Testis (tissue), 3 donors: ENCODE results near the gene SLC4A3. TPM values are rescaled to one million over a fixed set of nuclear protein-coding genes. Genes with fewer than 3 reads are reported as not detected.
A peak's percentile ranks its signal among the peaks of the same experiment; 100 is the strongest.

Experiments used
- DNase-seq: peaks from one replicate; pipeline ENCODE4 v3.0.0-alpha.2; 2019
- H3K27ac ChIP-seq, 2 donors: fragments of 200-600 bp; sonication (generic); one replicate each; pipeline ENCODE4 v1.5.1; 2019
- H3K27me3 ChIP-seq: fragments of 200-600 bp; sonication (generic); one replicate; pipeline ENCODE4 v1.5.1; 2019
- H3K36me3 ChIP-seq: fragments of 200-600 bp; sonication (generic); one replicate; pipeline ENCODE4 v1.5.1; 2017; ENCODE audit warnings: low read depth; ENCODE audit errors: missing control alignments
- H3K4me1 ChIP-seq: fragments of 200-600 bp; sonication (generic); one replicate; pipeline ENCODE4 v1.5.1; 2019
- H3K4me3 ChIP-seq, 2 donors: fragments of 200-600 bp; sonication (generic); one replicate each; pipeline ENCODE4 v1.5.1; 2017 to 2019
- H3K9me3 ChIP-seq: fragments of 200-600 bp; sonication (generic); one replicate; pipeline ENCODE4 v1.5.1; 2017
- POLR2A ChIP-seq: fragments of 450-650 bp; IDR thresholded peaks from one replicate; pipeline ENCODE4 v1.6.1; 2017; ENCODE audit warnings: antibody characterized with exemption, mild to moderate bottlenecking, moderate library complexity
- WGBS, 2 donors: methylation state at CpG; one replicate each; pipeline ENCODE4 v1.1.5; 2018; 5-methylcytosine and 5-hydroxymethylcytosine counted together
- intact Hi-C: fragments of 100-400 bp; cut with DNase I; formaldehyde crosslinking; loops from one replicate; pipeline ENCODE4 v1.15.1; 2023; ENCODE audit warnings: low total_unique reads
- polyA plus RNA-seq: library from polyadenylated mRNA; stranded (reverse); fragments of 350-450 nt; fragmentation: Illumina TruSeq; extraction: RNeasy Lipid Tissue Mini Kit (QIAGEN cat#74804); gene quantifications from one replicate; pipeline ENCODE4 v1.2.3, GENCODE V29; 2014; ENCODE audit warnings: low read depth, low replicate concordance; ENCODE audit not compliant: insufficient read depth
- total RNA-seq, 2 donors: library from RNA; depleted of rRNA; stranded (reverse); fragments of >200 nt; gene quantifications; one replicate each; pipeline ENCODE4 v1.2.3, GENCODE V29; 2016
- TF ChIP-seq, protein P1 (sequence below), 3 experiments: fragments of 450-650 bp in 2 of 3; fragments of 200-600 bp in 1 of 3; sonication (generic) in 1 of 3; IDR thresholded peaks; one replicate each; pipeline ENCODE4 v1.5.1; 2016 to 2019; ENCODE audit warnings: antibody characterized with exemption in 3 of 3, mild to moderate bottlenecking in 2 of 3, moderate library complexity in 1 of 3

The SLC4A3 gene
- total and polyA plus RNA-seq, 3 donors from 2014 or later = 15.1 to 44.3 (median 31.3) TPM

DNA sequence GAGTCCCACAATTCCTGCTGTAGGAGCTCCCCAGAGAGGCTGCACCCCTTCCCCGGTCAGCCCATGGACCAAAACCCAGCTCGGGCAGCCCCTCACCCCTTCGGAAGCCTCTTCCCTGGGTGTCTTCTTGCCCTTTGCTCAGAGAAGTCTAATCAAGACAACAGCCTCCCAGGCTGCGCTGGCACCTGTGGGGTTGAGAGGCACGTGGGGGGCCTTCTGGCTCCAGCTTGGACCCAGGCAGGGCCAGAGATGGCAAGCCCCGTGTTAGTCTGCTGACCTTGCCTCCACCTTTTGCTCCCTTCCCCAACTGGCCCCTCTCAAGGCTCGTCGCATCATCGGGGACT is 10.4 kb downstream of the SLC4A3 start:
- 75 to 82% methylated on average over 8 to 9 of the region's 9 CpGs for WGBS, 2 donors
- Histone ChIP-seq H3K4me3 (no peak overlapping the region), H3K9me3 (no peaks in the 10 kb centered on the region), H3K36me3 (no peaks in the 10 kb centered on the region), H3K27ac (no peak overlapping the region), H3K27me3 (no peaks in the 10 kb centered on the region), H3K4me1 (peaks cover 20% of the 10 kb centered on the region)
- intact Hi-C loops = loop anchor here (5.0 kb wide), 1 partner anchor 96 kb away; the partner anchor contains the start of genes CHPF and TMEM198
- no peak for DNase-seq
- TF ChIP-seq, protein P1, sequence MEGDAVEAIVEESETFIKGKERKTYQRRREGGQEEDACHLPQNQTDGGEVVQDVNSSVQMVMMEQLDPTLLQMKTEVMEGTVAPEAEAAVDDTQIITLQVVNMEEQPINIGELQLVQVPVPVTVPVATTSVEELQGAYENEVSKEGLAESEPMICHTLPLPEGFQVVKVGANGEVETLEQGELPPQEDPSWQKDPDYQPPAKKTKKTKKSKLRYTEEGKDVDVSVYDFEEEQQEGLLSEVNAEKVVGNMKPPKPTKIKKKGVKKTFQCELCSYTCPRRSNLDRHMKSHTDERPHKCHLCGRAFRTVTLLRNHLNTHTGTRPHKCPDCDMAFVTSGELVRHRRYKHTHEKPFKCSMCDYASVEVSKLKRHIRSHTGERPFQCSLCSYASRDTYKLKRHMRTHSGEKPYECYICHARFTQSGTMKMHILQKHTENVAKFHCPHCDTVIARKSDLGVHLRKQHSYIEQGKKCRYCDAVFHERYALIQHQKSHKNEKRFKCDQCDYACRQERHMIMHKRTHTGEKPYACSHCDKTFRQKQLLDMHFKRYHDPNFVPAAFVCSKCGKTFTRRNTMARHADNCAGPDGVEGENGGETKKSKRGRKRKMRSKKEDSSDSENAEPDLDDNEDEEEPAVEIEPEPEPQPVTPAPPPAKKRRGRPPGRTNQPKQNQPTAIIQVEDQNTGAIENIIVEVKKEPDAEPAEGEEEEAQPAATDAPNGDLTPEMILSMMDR (IDR thresholded peaks at IDR 0.05) = no peak
- TF ChIP-seq POLR2A = no peak

DNA sequence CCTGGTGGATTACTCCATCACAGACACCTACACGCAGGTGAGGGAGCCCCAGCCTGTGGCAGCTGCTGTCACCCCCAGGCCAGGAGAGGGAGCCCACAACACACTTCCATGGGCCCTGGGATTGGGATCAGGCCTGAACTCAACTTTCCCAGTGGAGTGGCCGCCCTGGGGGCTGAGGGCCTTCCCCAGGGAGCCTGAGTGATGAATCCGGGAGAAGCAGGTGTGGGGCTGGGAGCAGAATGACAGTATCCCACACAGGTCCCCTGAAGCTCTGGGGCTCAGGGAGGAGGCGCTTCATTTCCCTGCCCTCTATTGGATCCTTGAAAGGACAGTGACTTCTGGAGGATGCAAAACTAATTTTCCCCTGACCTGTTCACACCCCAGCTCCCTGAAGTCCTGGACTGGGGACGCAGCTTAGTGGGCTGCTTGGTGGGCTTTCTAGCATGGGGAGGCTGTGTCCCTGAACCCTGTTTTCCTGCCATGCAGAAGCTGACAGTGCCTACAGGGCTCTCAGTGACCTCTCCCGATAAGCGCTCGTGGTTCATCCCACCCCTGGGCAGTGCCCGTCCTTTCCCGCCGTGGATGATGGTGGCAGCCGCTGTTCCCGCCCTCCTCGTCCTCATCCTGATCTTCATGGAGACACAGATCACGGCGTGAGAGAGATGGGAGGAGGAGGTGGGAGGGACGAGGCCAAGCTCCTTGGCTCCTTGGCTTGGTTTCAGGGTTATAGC is 11.0 kb downstream of the SLC4A3 start:
- Histone ChIP-seq H3K4me1 (peaks cover 25% of the 10 kb centered on the region), H3K9me3 (no peaks in the 10 kb centered on the region), H3K36me3 (no peaks in the 10 kb centered on the region), H3K27ac (no peak overlapping the region), H3K4me3 (no peak overlapping the region), H3K27me3 (no peaks in the 10 kb centered on the region)
- intact Hi-C loops = loop anchor here (5.0 kb wide), 1 partner anchor 96 kb away; the partner anchor contains the start of genes CHPF and TMEM198
- TF ChIP-seq POLR2A = no peak
- TF ChIP-seq, protein P1 (IDR thresholded peaks at IDR 0.05) = no peak
- WGBS, 2 donors = 69 to 79% methylated on average over 5 to 17 of the region's 17 CpGs
- DNase-seq = no peak

DNA sequence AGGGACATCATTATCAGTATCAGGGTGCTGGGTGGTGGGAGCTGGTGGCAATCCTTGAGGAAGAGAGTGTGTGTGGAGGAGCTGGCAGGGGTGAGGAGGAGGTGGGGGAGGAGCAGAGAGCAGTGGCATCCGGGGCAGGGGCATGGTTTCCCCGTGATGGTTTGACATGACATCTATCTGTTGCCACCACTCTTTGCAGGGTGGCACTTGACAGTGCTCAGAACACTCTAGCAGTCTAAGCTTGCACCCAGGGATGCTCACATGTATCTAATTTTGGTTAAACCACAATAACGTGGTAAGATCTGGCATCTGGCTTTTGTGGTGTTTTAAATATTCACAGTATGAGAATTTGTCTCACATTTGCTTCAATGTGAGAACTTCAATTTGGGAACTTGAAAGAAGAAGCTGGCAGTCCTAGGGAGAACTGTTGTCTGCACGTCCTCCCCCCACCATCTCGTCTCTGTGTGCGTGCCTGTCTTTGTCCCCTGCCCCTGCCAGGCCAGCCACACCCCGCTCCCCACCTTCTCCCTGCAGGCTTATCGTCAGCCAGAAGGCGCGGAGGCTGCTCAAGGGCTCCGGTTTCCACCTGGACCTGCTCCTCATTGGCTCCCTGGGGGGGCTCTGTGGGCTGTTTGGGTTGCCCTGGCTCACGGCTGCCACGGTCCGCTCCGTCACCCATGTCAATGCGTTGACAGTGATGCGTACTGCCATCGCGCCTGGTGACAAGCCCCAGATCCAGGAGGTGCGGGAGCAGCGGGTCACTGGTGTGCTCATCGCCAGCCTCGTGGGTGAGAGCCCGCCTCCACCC is 11.7 kb downstream of the SLC4A3 start:
- H3K4me3 ChIP-seq = no peak overlapping the region
- DNase-seq = peak; percentile 78
- H3K4me1 ChIP-seq = peaks cover 33% of the 10 kb centered on the region
- 58 to 79% methylated on average over 24 of the region's 24 CpGs for WGBS, 2 donors
- TF ChIP-seq POLR2A = no peak
- TF ChIP-seq, protein P1 (IDR thresholded peaks at IDR 0.05) = no peak
- H3K27ac ChIP-seq = no peak overlapping the region
- H3K9me3 ChIP-seq = no peaks in the 10 kb centered on the region
- intact Hi-C loops = loop anchor here (5.0 kb wide), 1 partner anchor 97 kb away; the partner anchor contains the start of genes CHPF and TMEM198
- H3K36me3 ChIP-seq = no peaks in the 10 kb centered on the region
- H3K27me3 ChIP-seq = no peaks in the 10 kb centered on the region

DNA sequence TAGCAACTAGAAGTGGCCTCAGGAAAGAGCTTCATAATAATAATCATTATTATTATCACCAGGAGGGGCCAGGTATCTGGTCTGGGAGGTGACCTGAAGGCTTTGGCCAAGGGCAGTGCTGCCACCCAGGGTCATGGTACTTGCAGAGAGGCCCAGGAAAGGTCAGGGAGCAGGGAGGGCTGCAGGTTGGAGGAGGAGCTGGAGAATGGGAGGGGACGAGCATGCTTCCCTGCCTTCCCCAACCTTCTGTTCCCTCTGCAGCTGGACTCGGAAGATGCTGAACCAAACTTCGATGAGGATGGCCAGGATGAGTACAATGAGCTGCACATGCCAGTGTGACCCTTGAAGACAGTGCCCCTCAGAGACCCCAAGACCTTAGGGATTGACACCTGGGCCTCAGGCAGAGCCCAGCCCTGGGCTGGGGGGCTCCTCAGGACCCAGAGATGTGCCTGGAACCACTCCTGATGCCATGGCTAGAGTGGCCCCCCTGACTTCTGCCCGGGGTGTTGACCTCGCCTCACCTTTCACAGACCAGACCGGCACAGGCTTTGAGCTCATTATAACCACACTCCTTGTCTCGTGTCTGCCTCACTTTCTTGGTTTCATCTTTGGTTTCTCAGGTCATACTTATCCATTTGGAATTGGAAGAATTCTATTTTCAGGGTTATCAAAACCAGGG is 14.1 kb downstream of the SLC4A3 start:
- TF ChIP-seq, protein P1 (IDR thresholded peaks at IDR 0.05) = no peak
- TF ChIP-seq POLR2A = no peak
- Histone ChIP-seq H3K27ac (peak overlapping the region in 1 of 2 donors; percentile 76), H3K4me3 (no peak overlapping the region), H3K4me1 (peaks cover 53% of the 10 kb centered on the region), H3K9me3 (no peaks in the 10 kb centered on the region), H3K27me3 (no peaks in the 10 kb centered on the region), H3K36me3 (no peaks in the 10 kb centered on the region)
- DNase-seq = no peak
- intact Hi-C loops = loop anchor here (5.0 kb wide), 1 partner anchor 239 kb away; no protein-coding TSS in a partner anchor
- WGBS, 2 donors = 37 to 62% methylated on average over 7 of the region's 7 CpGs
